Endothelial cell (in vitro differentiated cells): Measurements from ENCODE around the gene BRICD5. TPM values are rescaled to one million over a fixed set of nuclear protein-coding genes. Genes with fewer than 3 reads are reported as not detected.

ENCODE experiments used
- DNase-seq: peaks from one replicate; pipeline ENCODE4 v3.0.0; 2021; ENCODE audit warnings: low spot score
- H3K27ac Mint-ChIP-seq: one replicate; pipeline ENCODE4 v1.8.0; 2021; ENCODE audit warnings: mixed read lengths, inconsistent platforms; ENCODE audit not compliant: unreplicated experiment
- H3K27me3 Mint-ChIP-seq: one replicate; pipeline ENCODE4 v1.8.0; 2021; ENCODE audit warnings: mild to moderate bottlenecking, moderate library complexity, mixed read lengths, inconsistent platforms; ENCODE audit not compliant: unreplicated experiment
- H3K36me3 Mint-ChIP-seq: one replicate; pipeline ENCODE4 v1.8.0; 2021; ENCODE audit warnings: mild to moderate bottlenecking, low read depth, mixed read lengths, inconsistent platforms; ENCODE audit not compliant: unreplicated experiment
- H3K4me1 Mint-ChIP-seq: one replicate; pipeline ENCODE4 v1.8.0; 2021; ENCODE audit warnings: mild to moderate bottlenecking, mixed read lengths, inconsistent platforms; ENCODE audit not compliant: unreplicated experiment
- H3K4me3 Mint-ChIP-seq: one replicate; pipeline ENCODE4 v1.8.0; 2021; ENCODE audit warnings: mild to moderate bottlenecking, mixed read lengths, inconsistent platforms; ENCODE audit not compliant: unreplicated experiment
- H3K9me3 Mint-ChIP-seq: one replicate; pipeline ENCODE4 v1.8.0; 2021; ENCODE audit warnings: mixed read lengths, inconsistent platforms; ENCODE audit not compliant: unreplicated experiment
- CTCF ChIP-seq: fragments of 200-600 bp; sonication (generic); IDR thresholded peaks from one replicate; pipeline ENCODE4 v1.5.0; 2021; ENCODE audit warnings: antibody characterized with exemption; ENCODE audit not compliant: unreplicated experiment
- total RNA-seq: library from RNA; stranded (reverse); fragmentation: NEBNext Ultra II Directional; extraction: Animal tissue kit (Norgen Biotek cat#: 25700); gene quantifications from one replicate; pipeline ENCODE4 v1.2.1, GENCODE V29; 2021; ENCODE audit not compliant: unreplicated experiment

Gene BRICD5
- total RNA-seq, 1 donor from 2014 or later: 21.1 TPM

DNA sequence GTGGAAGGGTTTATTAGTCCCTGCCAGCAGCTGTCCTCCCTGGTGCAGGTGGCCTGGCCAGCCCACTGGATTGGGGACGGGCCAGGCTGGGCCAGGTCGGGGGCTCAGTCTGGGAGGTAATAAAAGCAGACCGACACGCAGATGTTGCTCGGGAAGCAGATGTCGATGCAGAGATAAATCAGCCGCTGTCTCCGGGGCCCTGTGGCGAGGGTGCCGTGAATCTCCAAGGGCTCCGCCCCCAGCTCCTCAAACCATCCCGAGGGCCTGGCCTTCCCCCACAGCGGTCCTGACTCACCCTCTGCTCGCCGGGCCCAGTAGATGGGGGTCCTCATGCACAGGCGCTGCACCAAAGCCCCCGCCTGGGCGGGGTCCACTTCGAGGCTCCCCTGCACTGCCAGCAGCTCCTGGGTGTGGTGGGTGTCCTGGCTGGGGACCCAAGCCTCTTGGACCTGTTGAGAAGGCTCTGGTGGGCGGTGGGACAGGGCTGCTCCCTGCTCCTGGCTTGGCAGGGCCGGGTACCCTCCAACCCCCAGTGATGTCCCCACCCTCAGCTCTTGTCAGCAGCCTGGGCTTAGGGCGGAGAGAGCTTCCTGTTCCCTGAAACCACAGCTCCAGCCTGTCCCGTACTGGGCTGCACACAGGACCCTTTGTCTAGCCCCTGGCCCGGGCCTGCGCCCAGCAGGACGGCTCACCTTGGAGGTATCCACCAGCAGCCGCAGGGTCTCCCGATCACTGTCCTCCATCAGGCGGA, 1.2 kb downstream of the BRICD5 start:
- Mint-ChIP-seq H3K36me3 (peaks cover 7% of the 10 kb centered on the region), H3K27ac (no peak overlapping the region)
- TF ChIP-seq CTCF: no peak

DNA sequence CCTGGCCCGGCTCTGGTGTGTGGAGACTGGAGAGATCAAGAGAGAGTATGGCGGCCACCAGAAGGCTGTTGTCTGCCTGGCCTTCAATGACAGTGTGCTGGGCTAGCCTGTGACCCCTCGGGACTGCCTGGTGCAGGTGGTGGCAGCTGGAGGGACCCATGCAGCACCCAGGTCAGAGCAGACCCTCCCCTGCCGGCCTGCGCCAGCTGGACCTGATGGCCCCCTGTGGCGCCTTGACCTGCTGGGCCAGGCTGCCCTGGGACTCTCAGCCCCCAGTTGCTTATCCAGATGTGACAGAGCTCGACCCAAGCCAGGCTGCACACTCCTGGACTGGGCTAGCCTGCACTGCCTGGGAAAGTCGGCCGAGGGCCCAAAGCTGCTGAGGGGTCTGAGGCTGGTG, 1.9 kb downstream of the BRICD5 start:
- no peak for TF ChIP-seq CTCF
- Mint-ChIP-seq H3K4me1 (peaks cover 24% of the 10 kb centered on the region), H3K36me3 (peaks cover 8% of the 10 kb centered on the region), H3K4me3 (no peak overlapping the region), H3K27ac (no peak overlapping the region), H3K9me3 (no peaks in the 10 kb centered on the region), H3K27me3 (peaks cover 17% of the 10 kb centered on the region)
- no peak for DNase-seq

More for the DNA sequence above, 1.2 kb downstream of the BRICD5 start:
- DNase-seq: no peak
- Mint-ChIP-seq H3K27me3 (peaks cover 16% of the 10 kb centered on the region), H3K4me3 (no peak overlapping the region), H3K4me1 (peaks cover 23% of the 10 kb centered on the region), H3K9me3 (no peaks in the 10 kb centered on the region)

GRCh38 chr16:2208308-2208707, 2.4 kb downstream of the BRICD5 start:
- no peak for TF ChIP-seq CTCF
- peaks cover 18% of the 10 kb centered on the region for H3K27me3 Mint-ChIP-seq
- no peak overlapping the region for H3K4me3 Mint-ChIP-seq
- peaks cover 21% of the 10 kb centered on the region for H3K4me1 Mint-ChIP-seq
- peaks cover 8% of the 10 kb centered on the region for H3K36me3 Mint-ChIP-seq
- H3K27ac Mint-ChIP-seq: no peak overlapping the region
- no peak for DNase-seq
- H3K9me3 Mint-ChIP-seq: no peaks in the 10 kb centered on the region

GRCh38 chr16:2207872-2208271, 2.8 kb downstream of the BRICD5 start:
- DNase-seq: no peak
- Mint-ChIP-seq H3K27ac (no peak overlapping the region), H3K4me3 (peak overlapping the region; percentile 81), H3K9me3 (no peaks in the 10 kb centered on the region), H3K36me3 (peaks cover 8% of the 10 kb centered on the region), H3K27me3 (peaks cover 16% of the 10 kb centered on the region), H3K4me1 (peaks cover 17% of the 10 kb centered on the region)
- no peak for TF ChIP-seq CTCF

DNA sequence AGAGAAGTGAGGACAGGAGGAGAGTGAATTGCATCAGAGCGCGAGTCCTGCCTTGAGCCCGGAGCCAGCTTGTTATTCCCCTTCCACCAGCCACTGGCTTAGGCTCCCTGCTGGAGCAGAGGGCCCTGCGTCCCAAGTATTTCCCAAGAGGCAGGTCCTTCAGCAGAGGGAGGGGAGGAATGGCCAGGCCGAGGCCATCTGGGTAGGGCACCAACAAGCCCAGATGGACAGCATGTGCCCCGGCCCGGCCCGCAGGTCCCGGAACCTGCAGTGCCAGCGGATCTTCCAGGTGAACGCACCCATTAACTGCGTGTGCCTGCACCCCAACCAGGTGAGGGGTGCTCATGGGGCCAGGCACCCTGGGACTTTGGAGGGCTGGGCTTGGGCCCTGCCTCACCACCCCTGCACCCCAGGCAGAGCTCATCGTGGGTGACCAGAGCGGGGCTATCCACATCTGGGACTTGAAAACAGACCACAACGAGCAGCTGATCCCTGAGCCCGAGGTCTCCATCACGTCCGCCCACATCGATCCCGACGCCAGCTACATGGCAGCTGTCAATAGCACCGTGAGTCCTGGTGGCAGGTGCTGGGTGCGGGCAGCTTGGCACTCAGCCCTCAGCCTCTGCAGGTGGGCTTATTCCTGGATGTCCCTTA, 3.8 kb downstream of the BRICD5 start:
- no peak for DNase-seq
- Mint-ChIP-seq H3K27me3 (peaks cover 12% of the 10 kb centered on the region), H3K4me1 (peaks cover 12% of the 10 kb centered on the region), H3K4me3 (peak overlapping the region; percentile 81), H3K9me3 (no peaks in the 10 kb centered on the region), H3K36me3 (peaks cover 8% of the 10 kb centered on the region), H3K27ac (no peak overlapping the region)
- TF ChIP-seq CTCF: no peak
